Measurements from ENCODE around the gene PHACTR4. TPM values are rescaled to one million over a fixed set of nuclear protein-coding genes. Genes with fewer than 3 reads are reported as not detected.
"Not testable (repeated sequence)": the region's sequence is repeated elsewhere in the genome, so short reads cannot be mapped to it uniquely, and the experiment has no call there.

Gene PHACTR4
- total RNA-seq, 6 donors from 2014 or later = 28.8 to 38.7 (median 33.9) TPM

DNA sequence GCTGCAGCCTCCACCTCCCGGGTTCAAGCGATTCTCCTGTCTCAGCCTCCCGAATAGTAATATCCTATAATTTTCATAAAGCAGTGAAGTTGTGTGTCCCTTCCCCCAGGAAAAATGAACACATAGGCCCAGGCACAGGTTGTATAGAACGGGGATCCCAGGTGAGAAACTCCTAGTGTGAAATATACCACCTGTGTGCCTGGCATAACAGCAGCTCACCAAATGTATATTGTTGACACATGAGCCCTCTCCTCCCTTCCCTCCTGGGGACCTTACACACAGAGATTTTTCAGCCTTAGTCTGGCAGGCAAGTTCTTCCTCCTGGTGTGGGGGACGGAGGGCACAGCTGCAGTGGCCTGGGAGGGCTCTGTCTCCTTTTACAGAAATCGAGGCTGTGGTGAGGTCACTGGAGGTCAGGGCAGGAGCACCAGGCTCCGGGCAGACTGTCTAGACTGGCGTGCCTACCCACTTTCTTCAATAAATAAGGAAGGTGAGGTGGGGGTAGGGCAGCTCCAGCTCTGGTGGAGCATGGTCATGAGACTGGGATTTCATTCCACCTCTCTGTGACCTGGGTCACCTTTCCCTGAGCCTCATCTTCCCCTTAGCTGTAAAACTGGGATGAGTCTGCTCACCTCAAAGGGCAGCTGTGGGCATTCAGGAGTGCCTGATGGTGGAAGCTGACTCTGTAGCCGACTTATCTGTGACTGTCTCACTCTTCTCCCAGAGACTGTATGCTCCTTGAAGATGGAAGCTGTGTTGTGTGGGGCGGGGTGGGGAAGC is 150.6 kb downstream of the PHACTR4 start:
- DNase-seq = no peak

DNA sequence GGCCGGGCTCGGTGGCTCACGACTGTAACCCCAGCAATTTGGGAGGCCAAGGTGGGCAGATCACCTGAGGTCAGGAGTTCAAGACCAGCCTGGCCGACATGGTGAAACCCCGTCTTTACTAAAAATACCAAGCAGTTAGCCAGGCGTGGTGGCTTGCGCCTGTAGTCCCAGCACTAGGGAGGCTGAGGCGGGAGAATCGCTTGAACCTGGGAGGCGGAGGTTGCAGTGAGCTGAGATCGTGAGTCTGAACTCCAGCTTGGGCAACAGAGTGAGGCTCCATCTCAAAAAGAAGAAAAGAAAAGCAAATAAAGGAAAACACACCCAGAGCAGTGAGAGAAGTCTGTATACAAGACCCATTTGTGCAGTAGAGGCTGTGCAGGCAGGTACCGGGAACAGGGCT is 151.3 kb downstream of the PHACTR4 start:
- not testable (repeated sequence) for ATAC-seq (ENCODE audit: low FRiP score in 2 of 2); H3K4me3 ChIP-seq; DNase-seq; H3K9me3 ChIP-seq; H3K27me3 ChIP-seq; H3K27ac ChIP-seq; H3K36me3 ChIP-seq
- H3K4me1 ChIP-seq = peaks cover 13 to 17% (median 15%) of the 10 kb centered on the region in 4 donors
- WGBS, 2 donors = 92 to 97% methylated on average over 12 of the region's 12 CpGs

More for the DNA sequence above, 150.6 kb downstream of the PHACTR4 start:
- peaks cover 0 to 9% (median 3%) of the 10 kb centered on the region in 4 donors for H3K36me3 ChIP-seq
- no peaks in the 10 kb centered on the region for H3K9me3 ChIP-seq
- 83 to 84% methylated on average over 8 to 9 of the region's 10 CpGs for WGBS, 2 donors
- H3K27me3 ChIP-seq = no peaks in the 10 kb centered on the region
- no peak overlapping the region for H3K4me3 ChIP-seq
- TF ChIP-seq POLR2AphosphoS5 (IDR thresholded peaks at IDR 0.05) (no peak), POLR2A (IDR thresholded peaks at IDR 0.05) (no peak), EP300 (IDR thresholded peaks at IDR 0.05) (no peak)
- TF ChIP-seq, protein P1, sequence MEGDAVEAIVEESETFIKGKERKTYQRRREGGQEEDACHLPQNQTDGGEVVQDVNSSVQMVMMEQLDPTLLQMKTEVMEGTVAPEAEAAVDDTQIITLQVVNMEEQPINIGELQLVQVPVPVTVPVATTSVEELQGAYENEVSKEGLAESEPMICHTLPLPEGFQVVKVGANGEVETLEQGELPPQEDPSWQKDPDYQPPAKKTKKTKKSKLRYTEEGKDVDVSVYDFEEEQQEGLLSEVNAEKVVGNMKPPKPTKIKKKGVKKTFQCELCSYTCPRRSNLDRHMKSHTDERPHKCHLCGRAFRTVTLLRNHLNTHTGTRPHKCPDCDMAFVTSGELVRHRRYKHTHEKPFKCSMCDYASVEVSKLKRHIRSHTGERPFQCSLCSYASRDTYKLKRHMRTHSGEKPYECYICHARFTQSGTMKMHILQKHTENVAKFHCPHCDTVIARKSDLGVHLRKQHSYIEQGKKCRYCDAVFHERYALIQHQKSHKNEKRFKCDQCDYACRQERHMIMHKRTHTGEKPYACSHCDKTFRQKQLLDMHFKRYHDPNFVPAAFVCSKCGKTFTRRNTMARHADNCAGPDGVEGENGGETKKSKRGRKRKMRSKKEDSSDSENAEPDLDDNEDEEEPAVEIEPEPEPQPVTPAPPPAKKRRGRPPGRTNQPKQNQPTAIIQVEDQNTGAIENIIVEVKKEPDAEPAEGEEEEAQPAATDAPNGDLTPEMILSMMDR (IDR thresholded peaks at IDR 0.05) = no peak
- no peak overlapping the region for H3K27ac ChIP-seq
- H3K4me1 ChIP-seq = peaks cover 13 to 17% (median 15%) of the 10 kb centered on the region in 4 donors
- no peak for ATAC-seq (ENCODE audit: low FRiP score in 2 of 2)

DNA sequence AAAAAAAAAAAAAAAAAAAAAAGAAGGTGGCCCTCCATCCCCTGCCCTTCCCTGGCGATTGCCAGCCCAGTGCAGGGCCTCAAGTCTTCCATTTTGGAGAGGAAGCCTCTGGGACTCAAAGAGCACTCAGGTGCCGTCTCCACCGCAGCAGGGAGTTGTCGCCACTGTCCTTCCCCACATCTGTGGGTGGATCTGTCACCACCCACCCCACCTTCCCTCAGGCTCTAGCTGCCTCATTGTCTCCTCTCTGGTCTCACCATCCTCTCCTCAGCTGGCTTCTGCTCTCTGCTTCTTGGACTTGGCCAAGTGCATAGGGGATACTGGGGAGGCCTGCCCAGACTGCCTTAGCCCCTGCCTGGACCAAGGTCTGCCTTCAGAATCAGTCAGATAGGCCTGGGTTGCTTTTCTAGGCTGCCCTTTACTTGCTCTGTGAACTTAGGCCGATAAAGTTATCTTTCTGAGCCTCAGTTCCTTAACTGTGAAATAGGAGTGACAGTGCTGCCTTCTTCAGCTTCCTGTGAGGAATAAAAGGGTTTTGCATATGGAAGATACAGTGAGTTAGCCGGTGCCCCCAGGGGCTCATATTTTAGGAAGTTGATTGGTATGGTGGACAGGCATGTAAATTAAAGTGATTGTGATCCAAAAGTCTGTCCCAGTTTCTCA is 152.1 kb downstream of the PHACTR4 start:
- Histone ChIP-seq H3K36me3 (peaks cover 0 to 7% (median 0%) of the 10 kb centered on the region in 4 donors), H3K4me3 (no peak overlapping the region), H3K9me3 (no peaks in the 10 kb centered on the region), H3K27me3 (no peaks in the 10 kb centered on the region), H3K27ac (no peak overlapping the region), H3K4me1 (peaks cover 13 to 17% (median 15%) of the 10 kb centered on the region in 4 donors)
- DNase-seq (no peak), ATAC-seq (ENCODE audit: low FRiP score in 2 of 2) (no peak)
- WGBS, 2 donors = 88 to 90% methylated on average over 6 of the region's 6 CpGs
- TF ChIP-seq POLR2A (IDR thresholded peaks at IDR 0.05) (no peak), POLR2AphosphoS5 (IDR thresholded peaks at IDR 0.05) (no peak), EP300 (IDR thresholded peaks at IDR 0.05) (no peak)
- TF ChIP-seq, protein P1 (IDR thresholded peaks at IDR 0.05) = no peak

DNA sequence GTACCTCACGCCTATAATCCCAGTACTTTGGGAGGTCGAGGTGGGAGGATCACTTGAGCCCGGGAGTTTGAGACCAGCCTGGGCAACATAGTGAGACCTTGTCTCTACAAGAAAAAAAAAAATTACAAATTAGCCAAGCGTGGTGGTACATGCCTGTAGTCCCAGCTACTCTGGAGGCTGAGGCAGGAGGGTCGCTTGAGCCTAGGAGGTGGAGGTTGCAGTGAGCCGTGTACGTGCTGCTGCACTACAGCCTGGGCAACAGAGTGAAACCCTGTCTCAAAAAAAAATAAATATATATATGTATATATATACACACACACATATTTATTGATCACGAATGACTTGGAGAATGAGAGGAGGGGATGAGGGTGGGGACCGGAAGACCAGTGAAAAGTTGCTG is 153.0 kb downstream of the PHACTR4 start:
- H3K27ac ChIP-seq; H3K36me3 ChIP-seq; ATAC-seq (ENCODE audit: low FRiP score in 2 of 2); H3K9me3 ChIP-seq; DNase-seq; H3K27me3 ChIP-seq; H3K4me3 ChIP-seq: not testable (repeated sequence)
- H3K4me1 ChIP-seq = peaks cover 14 to 16% (median 15%) of the 10 kb centered on the region in 4 donors
- WGBS, 2 donors = 94% methylated on average over 9 of the region's 9 CpGs

DNA sequence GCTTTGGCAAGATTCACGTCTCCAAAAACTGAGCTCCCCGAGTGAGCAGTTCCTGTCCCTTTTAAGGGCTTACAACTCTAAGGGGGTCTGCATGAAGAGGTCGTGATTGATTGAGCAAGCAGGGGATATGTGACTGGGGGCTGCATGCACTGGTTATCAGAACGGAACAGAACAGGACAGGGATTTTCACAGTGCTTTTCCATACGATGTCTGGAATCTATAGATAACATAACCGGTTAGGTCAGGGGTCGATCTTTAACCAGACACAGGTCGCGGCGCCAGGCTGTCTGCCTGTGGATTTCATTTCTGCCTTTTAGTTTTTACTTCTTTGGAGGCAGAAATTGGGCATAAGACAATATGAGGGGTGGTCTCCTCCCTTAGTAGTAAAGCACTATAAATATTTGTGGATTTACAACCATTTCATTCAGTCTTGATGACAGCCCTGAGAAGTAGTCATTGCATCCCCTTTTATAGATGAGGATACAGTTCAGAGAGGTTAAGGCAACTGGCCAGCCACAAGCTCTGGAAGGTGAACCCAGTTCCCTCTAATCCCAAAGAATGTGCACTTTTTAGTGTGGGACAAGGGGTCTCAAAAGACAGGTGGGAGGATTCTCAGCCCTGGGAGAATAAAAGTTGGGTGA is 155.6 kb downstream of the PHACTR4 start:
- DNase-seq, H3K27ac ChIP-seq: not testable (repeated sequence)
- 79 to 80% methylated on average over 8 to 10 of the region's 10 CpGs for whole genome bisulfite sequencing, 2 donors

DNA sequence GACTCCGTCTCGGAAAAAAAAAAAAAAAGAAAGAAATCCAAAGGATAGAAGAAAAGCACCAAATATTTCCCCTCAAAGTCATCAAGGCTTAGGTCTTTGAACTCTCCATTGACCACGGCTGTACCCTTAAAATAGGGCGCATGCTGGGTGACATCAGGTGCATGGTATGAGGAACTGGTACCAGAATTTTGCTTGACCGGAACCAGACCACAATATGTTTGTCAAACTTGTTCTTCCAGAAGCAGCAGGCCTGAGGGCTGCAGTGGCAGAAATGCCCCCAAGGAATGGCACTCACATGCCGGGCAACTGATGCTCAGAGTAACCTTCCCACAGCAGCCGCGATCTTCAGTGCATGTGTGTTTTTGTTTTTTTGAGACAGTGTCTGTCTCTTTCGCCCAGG is 157.3 kb downstream of the PHACTR4 start:
- Histone ChIP-seq H3K27me3 (no peaks in the 10 kb centered on the region), H3K4me1 (peaks cover 0 to 13% (median 0%) of the 10 kb centered on the region in 4 donors), H3K36me3 (peaks cover 0 to 12% (median 2%) of the 10 kb centered on the region in 4 donors), H3K9me3 (no peaks in the 10 kb centered on the region), H3K4me3 (no peak overlapping the region), H3K27ac (peak overlapping the region in 3 of 4 donors; percentile 12 to 73 (median 60))
- WGBS, 2 donors = 72 to 82% methylated on average over 9 of the region's 9 CpGs
- ATAC-seq (ENCODE audit: low FRiP score in 2 of 2) = peak; percentile 39 to 90
- peak in 1 of 2 donors; percentile 78 for DNase-seq
- TF ChIP-seq POLR2AphosphoS5 (IDR thresholded peaks at IDR 0.05) (no peak), EP300 (IDR thresholded peaks at IDR 0.05) (peak in 1 of 4 donors; percentile 74), POLR2A (IDR thresholded peaks at IDR 0.05) (no peak)
- TF ChIP-seq, protein P1 (IDR thresholded peaks at IDR 0.05) = no peak

More for the DNA sequence above, 155.6 kb downstream of the PHACTR4 start:
- H3K9me3 ChIP-seq; ATAC-seq (ENCODE audit: low FRiP score in 2 of 2); H3K27me3 ChIP-seq; H3K36me3 ChIP-seq; H3K4me3 ChIP-seq: not testable (repeated sequence)
- peaks cover 0 to 11% (median 0%) of the 10 kb centered on the region in 4 donors for H3K4me1 ChIP-seq
